ENCODE data around the gene GPR3.

GPR3 gene

DNA sequence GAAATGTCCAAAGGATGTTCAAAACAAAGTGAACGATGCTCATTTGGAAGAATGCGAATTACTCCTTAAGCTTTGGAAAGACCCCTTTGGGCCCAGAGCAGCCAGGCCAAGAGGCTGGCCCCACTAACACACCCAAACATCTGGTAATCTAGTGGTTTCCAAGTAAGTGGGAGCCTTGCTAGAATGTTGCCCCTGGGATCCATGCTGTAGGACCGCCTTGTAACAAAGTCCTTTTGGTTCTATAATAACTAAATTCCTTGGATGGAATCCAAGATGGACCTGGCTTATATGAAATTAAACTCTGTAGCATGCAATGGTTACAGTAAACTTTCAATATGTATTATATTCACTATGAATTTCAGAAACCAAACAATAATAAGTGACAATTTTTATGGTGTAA lies 25.3 kb downstream of the GPR3 start:
- no peak overlapping the region for H2AFZ ChIP-seq (ENCODE audit: low read depth, low read length, severe bottlenecking)
- H3K9ac ChIP-seq (ENCODE audit: low read length), result no peak overlapping the region
- H3K9me2 ChIP-seq (replicated peaks; ENCODE audit: insufficient read depth, low read length), result no peaks in the 10 kb centered on the region
- H3K4me3 ChIP-seq (ENCODE audit: insufficient read depth, low read length, poor library complexity, severe bottlenecking), result no peak overlapping the region
- no peaks in the 10 kb centered on the region for H3K27me3 ChIP-seq (ENCODE audit: low read length)
- no peak overlapping the region for H3K4me2 ChIP-seq (ENCODE audit: low read depth, low read length, poor library complexity, severe bottlenecking)
- TF ChIP-seq EZH2phosphoT487 (conservative IDR thresholded peaks at IDR 0.05; ENCODE audit: low read length), result no peak
- H3K9me3 ChIP-seq (ENCODE audit: insufficient read depth, low read length), result no peaks in the 10 kb centered on the region
- peaks cover 23% of the 10 kb centered on the region; the same call in 1 of the 2 replicates for H3K36me3 ChIP-seq (ENCODE audit: low read length)
- H3K27ac ChIP-seq (ENCODE audit: low read depth, low read length), result peak overlapping the region; percentile 46
- H3F3A ChIP-seq (ENCODE audit: insufficient read depth), result no peaks in the 10 kb centered on the region
- no peaks in the 10 kb centered on the region for H4K20me1 ChIP-seq (ENCODE audit: low read depth, low read length)
- peaks cover 8% of the 10 kb centered on the region; the same call in 1 of the 2 replicates for H3K79me2 ChIP-seq (ENCODE audit: insufficient read depth, low read length)

DNA sequence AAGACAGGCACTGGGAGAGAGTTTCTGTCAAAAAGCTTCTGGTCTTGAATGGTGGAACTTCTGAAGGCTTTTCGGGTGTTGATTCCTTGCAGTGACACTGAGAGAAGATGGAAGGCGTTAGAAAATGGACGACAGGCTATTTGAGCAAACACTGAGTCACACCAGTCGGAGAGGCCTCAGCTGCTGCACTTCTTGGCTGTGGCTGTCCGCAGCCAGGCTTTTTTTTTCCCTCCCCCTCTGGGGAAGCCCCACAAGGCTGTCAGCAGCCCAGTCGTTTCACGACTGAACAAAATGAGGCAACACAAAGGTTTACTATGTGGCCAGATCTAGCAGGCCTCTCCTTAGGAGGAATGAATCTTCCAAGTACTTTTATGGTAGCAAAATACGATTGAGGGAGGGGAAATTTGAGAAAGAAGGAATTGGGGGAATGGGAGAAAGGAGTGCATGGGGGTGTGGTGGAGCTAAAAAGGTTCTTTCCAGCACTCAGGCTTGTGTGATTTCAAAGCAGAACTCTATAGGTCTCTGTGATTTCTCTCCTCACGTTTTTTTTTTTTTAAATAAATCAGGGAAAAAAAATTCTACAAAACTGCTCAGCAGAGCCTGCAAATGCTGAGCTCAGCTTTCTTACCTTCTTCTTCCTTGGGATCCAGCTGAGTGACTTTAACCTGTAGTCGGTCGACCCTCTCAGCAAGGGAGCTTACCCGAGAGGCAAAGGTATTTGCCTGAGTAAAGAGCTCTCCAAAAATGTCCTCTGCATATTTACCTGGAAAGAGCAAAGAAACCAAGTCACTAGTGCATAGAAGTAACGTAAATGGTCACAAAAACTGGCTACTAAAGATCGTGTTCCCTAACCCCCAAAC lies 26.1 kb downstream of the GPR3 start:
- Histone ChIP-seq H3K9ac (ENCODE audit: low read length) (peak overlapping the region; percentile 8; the same call in 1 of the 2 replicates), H3K4me2 (ENCODE audit: low read depth, low read length, poor library complexity, severe bottlenecking) (peak overlapping the region; percentile 13), H3K9me3 (ENCODE audit: insufficient read depth, low read length) (no peaks in the 10 kb centered on the region), H3K36me3 (ENCODE audit: low read length) (peaks cover 23% of the 10 kb centered on the region; the same call in 1 of the 2 replicates), H3K9me2 (replicated peaks; ENCODE audit: insufficient read depth, low read length) (no peaks in the 10 kb centered on the region), H3K79me2 (ENCODE audit: insufficient read depth, low read length) (peaks cover 12% of the 10 kb centered on the region), H2AFZ (ENCODE audit: low read depth, low read length, severe bottlenecking) (no peak overlapping the region), H3K27me3 (ENCODE audit: low read length) (no peaks in the 10 kb centered on the region), H3K27ac (ENCODE audit: low read depth, low read length) (peak overlapping the region; percentile 46), H4K20me1 (ENCODE audit: low read depth, low read length) (no peaks in the 10 kb centered on the region), H3K4me3 (ENCODE audit: insufficient read depth, low read length, poor library complexity, severe bottlenecking) (no peak overlapping the region), H3F3A (ENCODE audit: insufficient read depth) (no peaks in the 10 kb centered on the region)
- no peak for TF ChIP-seq EZH2phosphoT487 (conservative IDR thresholded peaks at IDR 0.05; ENCODE audit: low read length)
- TF ChIP-seq CTCF (IDR thresholded peaks at IDR 0.05; ENCODE audit: insufficient read depth, low read length, poor library complexity, severe bottlenecking), result no peak

- Histone ChIP-seq H2AFZ (ENCODE audit: low read depth, low read length, severe bottlenecking) (no peak overlapping the region), H4K20me1 (ENCODE audit: low read depth, low read length) (no peaks in the 10 kb centered on the region), H3K36me3 (ENCODE audit: low read length) (peaks cover 8% of the 10 kb centered on the region), H3F3A (ENCODE audit: insufficient read depth) (no peaks in the 10 kb centered on the region), H3K9me3 (ENCODE audit: insufficient read depth, low read length) (no peaks in the 10 kb centered on the region), H3K9me2 (replicated peaks; ENCODE audit: insufficient read depth, low read length) (no peaks in the 10 kb centered on the region), H3K27me3 (ENCODE audit: low read length) (no peaks in the 10 kb centered on the region), H3K4me3 (ENCODE audit: insufficient read depth, low read length, poor library complexity, severe bottlenecking) (no peak overlapping the region), H3K9ac (ENCODE audit: low read length) (no peak overlapping the region), H3K4me2 (ENCODE audit: low read depth, low read length, poor library complexity, severe bottlenecking) (no peak overlapping the region), H3K79me2 (ENCODE audit: insufficient read depth, low read length) (peaks cover 32% of the 10 kb centered on the region), H3K27ac (ENCODE audit: low read depth, low read length) (no peak overlapping the region)
- TF ChIP-seq EZH2phosphoT487 (conservative IDR thresholded peaks at IDR 0.05; ENCODE audit: low read length) (no peak), CTCF (IDR thresholded peaks at IDR 0.05; ENCODE audit: insufficient read depth, low read length, poor library complexity, severe bottlenecking) (no peak)
Observed at GRCh38 chr1:27423709-27424108, 31.3 kb downstream of the GPR3 start.

DNA sequence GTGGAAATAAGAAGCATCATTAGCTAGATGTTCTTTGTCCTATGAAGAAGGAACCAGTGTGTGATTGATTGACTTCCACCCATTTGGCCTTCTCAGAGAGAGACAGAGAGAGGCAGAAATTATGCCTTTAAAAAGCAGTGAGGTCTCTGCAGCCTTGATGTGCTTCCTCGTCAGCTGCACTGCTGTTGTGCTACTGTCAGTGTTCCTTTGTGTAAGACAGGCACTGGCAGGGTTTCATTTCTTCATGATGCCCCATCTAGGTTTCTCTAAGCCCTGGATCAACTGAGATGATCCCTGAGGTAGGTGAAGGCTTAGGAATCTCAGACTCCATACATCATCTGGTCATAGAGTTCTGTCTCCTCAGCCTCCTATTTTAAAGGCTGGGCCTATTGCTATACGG lies 34.9 kb downstream of the GPR3 start:
- H3F3A ChIP-seq (ENCODE audit: insufficient read depth), result 0 out of 2 replicates have a peak, but pooled peaks cover 4% of the 10 kb centered on the region
- H3K36me3 ChIP-seq (ENCODE audit: low read length), result peaks cover 8% of the 10 kb centered on the region
- H3K27me3 ChIP-seq (ENCODE audit: low read length), result no peaks in the 10 kb centered on the region
- TF ChIP-seq CTCF (IDR thresholded peaks at IDR 0.05; ENCODE audit: insufficient read depth, low read length, poor library complexity, severe bottlenecking) (no peak), EZH2phosphoT487 (conservative IDR thresholded peaks at IDR 0.05; ENCODE audit: low read length) (no peak)
- peaks cover 3% of the 10 kb centered on the region; the same call in 1 of the 2 replicates for H4K20me1 ChIP-seq (ENCODE audit: low read depth, low read length)
- H3K9me3 ChIP-seq (ENCODE audit: insufficient read depth, low read length), result no peaks in the 10 kb centered on the region
- no peak overlapping the region for H2AFZ ChIP-seq (ENCODE audit: low read depth, low read length, severe bottlenecking)
- H3K9me2 ChIP-seq (replicated peaks; ENCODE audit: insufficient read depth, low read length), result no peaks in the 10 kb centered on the region
- no peak overlapping the region for H3K27ac ChIP-seq (ENCODE audit: low read depth, low read length)
- H3K4me2 ChIP-seq (ENCODE audit: low read depth, low read length, poor library complexity, severe bottlenecking), result no peak overlapping the region
- no peak overlapping the region for H3K4me3 ChIP-seq (ENCODE audit: insufficient read depth, low read length, poor library complexity, severe bottlenecking)
- peaks cover 59% of the 10 kb centered on the region for H3K79me2 ChIP-seq (ENCODE audit: insufficient read depth, low read length)
- no peak overlapping the region for H3K9ac ChIP-seq (ENCODE audit: low read length)

Data from SU-DHL-6 (cell line).